ENCODE measurements around the gene SLC1A3.
"Not testable (repeated sequence)": the region's sequence is repeated elsewhere in the genome, so short reads cannot be mapped to it uniquely, and the experiment has no call there.

SLC1A3 gene

GRCh38 chr5:36631620-36632362 is 25.4 kb downstream of the SLC1A3 start:
- no peak for DNase-seq

GRCh38 chr5:36632363-36632664 is 25.9 kb downstream of the SLC1A3 start:
- no peak for DNase-seq

- DNase-seq = no peak
Measured at GRCh38 chr5:36635721-36636390, 29.4 kb downstream of the SLC1A3 start.

- no peak for DNase-seq
Measured at GRCh38 chr5:36637101-36637500, 30.7 kb downstream of the SLC1A3 start.

- no peak for DNase-seq
Measured at GRCh38 chr5:36637516-36637915, 31.1 kb downstream of the SLC1A3 start.

- no peak for DNase-seq
Measured at GRCh38 chr5:36638056-36638455, 31.6 kb downstream of the SLC1A3 start.

- DNase-seq = no peak
Measured at GRCh38 chr5:36640949-36641348, 34.5 kb downstream of the SLC1A3 start.

GRCh38 chr5:36641431-36641830 is 35.0 kb downstream of the SLC1A3 start:
- DNase-seq = no peak

- DNase-seq = no peak
Measured at GRCh38 chr5:36642089-36642488, 35.7 kb downstream of the SLC1A3 start.

GRCh38 chr5:36643162-36643561 is 36.8 kb downstream of the SLC1A3 start:
- DNase-seq = no peak

- not testable (repeated sequence) for DNase-seq
Measured at GRCh38 chr5:36643841-36644240, 37.4 kb downstream of the SLC1A3 start.

- DNase-seq = no peak
Measured at GRCh38 chr5:36644727-36645126, 38.3 kb downstream of the SLC1A3 start.

GRCh38 chr5:36646100-36646499 is 39.7 kb downstream of the SLC1A3 start:
- no peak for DNase-seq

GRCh38 chr5:36646507-36647023 is 40.2 kb downstream of the SLC1A3 start:
- DNase-seq = no peak

- no peak for DNase-seq
Measured at GRCh38 chr5:36647046-36647445, 40.6 kb downstream of the SLC1A3 start.

GRCh38 chr5:36648426-36648825 is 42.0 kb downstream of the SLC1A3 start:
- DNase-seq = no peak

- no peak for DNase-seq
Measured at GRCh38 chr5:36651761-36652685, 45.6 kb downstream of the SLC1A3 start.

GRCh38 chr5:36653044-36653705 is 46.8 kb downstream of the SLC1A3 start:
- no peak for DNase-seq

- no peak for DNase-seq
Measured at GRCh38 chr5:36654564-36654963, 48.2 kb downstream of the SLC1A3 start.

- no peak for DNase-seq
Measured at GRCh38 chr5:36655161-36655560, 48.8 kb downstream of the SLC1A3 start.

GRCh38 chr5:36656556-36656955 is 50.1 kb downstream of the SLC1A3 start:
- DNase-seq = no peak

- DNase-seq = no peak
Measured at GRCh38 chr5:36657563-36657995, 51.2 kb downstream of the SLC1A3 start.
